Spinal cord (tissue), 10 donors: ENCODE measurements around the gene FRMPD3. TPM values are rescaled to one million over a fixed set of nuclear protein-coding genes. Genes with fewer than 3 reads are reported as not detected.

ENCODE experiments used
- DNase-seq, 6 donors: peaks; one replicate each; pipeline versions ENCODE4 v3.0.0 to v3.0.0-alpha.2; 2013 to 2015; ENCODE audit warnings: low spot score in 6 of 6, low read depth in 4 of 6
- H3K27ac ChIP-seq: one replicate; pipeline ENCODE4 v1.5.1; 2013; ENCODE audit warnings: low read depth, low read length, control low read depth
- H3K27me3 ChIP-seq: one replicate; pipeline ENCODE4 v1.6.1; 2013; ENCODE audit warnings: low read length; ENCODE audit not compliant: control insufficient read depth, insufficient read depth
- H3K36me3 ChIP-seq: one replicate; pipeline ENCODE4 v1.6.1; 2013; ENCODE audit warnings: low read length; ENCODE audit not compliant: control insufficient read depth, insufficient read depth
- H3K4me1 ChIP-seq: one replicate; pipeline ENCODE4 v1.6.1; 2013; ENCODE audit warnings: low read length; ENCODE audit not compliant: control insufficient read depth, insufficient read depth
- H3K4me3 ChIP-seq: one replicate; pipeline ENCODE4 v1.5.1; 2013; ENCODE audit warnings: low read depth, low read length, control low read depth
- H3K9me3 ChIP-seq: one replicate; pipeline ENCODE4 v1.6.1; 2013; ENCODE audit warnings: low read length; ENCODE audit not compliant: control insufficient read depth, insufficient read depth
- WGBS: methylation state at CpG from one replicate; pipeline ENCODE4 v1.1.5; 2013; ENCODE audit warnings: missing lambda C conversion rate; ENCODE audit not compliant: insufficient coverage; 5-methylcytosine and 5-hydroxymethylcytosine counted together
- long read RNA-seq, 4 donors: transcript quantifications; one replicate each; lab custom pipeline, GENCODE V29; 2026
- polyA plus RNA-seq, 2 donors: library from polyadenylated mRNA; unstranded; fragments of 120-200 nt; gene quantifications; one replicate each; pipeline ENCODE4 v1.2.1, GENCODE V29; 2013; ENCODE audit not compliant: insufficient read length in 2 of 2
- total RNA-seq, 2 donors: library from RNA; depleted of rRNA in 1 of 2; stranded (reverse); fragments of 120-200 nt in 1 of 2; fragments of >200 nt in 1 of 2; gene quantifications; one replicate each; pipeline versions ENCODE4 v1.2.3 to v1.2.4, GENCODE V29; 2013 to 2014
- donor health status: healthy.

Gene FRMPD3
- total RNA-seq (1 to 10 TPM; 4.5 to 6.7 TPM), polyA plus RNA-seq (10 to 100 TPM; 19.3 to 19.5 TPM)
- long read RNA-seq, donor 1, result 0 reads
- long read RNA-seq, donor 2, full-length matches to known transcripts, result 1 of 6 reads
- long read RNA-seq, donor 2, partial matches to known transcripts, result 5 of 6 reads
- long read RNA-seq, donor 2, other reads (novel, unspliced or antisense), result 0 of 6 reads
- long read RNA-seq, donor 3, result 0 reads
- long read RNA-seq, donor 4, result 0 reads

DNA sequence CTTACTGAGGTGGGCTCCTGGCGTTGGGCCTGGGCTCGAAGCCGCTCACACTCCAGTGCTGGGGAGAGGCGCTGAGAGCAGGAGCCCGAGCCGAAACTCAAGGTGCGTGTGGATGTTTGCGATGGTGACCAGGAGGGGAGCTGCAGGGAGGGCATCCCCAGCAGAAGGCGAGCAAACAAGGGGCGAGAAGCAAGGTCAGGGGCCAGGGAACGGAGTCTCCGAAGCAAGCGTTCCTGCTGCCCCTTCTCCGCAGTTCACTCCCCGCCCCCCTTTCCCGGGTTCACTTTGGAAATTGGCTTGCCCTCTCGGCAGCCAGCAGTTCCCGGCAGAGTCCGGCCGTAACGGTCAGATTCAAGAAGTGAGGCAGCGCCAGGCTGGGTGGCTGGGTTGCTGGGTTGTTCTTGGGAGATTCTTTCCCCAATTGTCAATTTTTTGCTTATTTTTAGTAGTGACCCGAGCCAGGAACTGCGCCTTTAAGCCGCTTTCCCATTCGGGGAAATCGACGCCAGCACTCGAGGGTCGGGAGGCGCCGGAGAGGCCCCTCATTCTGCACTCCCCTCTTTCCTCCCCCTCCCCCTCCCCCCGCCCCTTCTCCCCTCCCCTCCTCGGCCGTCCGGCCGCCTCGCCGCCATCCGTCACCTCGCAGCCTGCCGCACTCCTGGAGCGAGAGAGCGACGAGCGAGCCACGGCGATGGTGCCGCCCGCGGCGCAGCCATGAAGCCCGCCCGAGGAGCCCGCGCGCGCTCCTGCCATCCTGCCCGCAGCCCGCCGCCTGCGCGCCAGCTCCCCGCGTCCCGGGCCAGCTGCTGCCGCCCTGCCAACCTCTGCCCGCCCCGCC is at the start of gene FRMPD3:
TSS of gene FRMPD3 (plus strand) at position 655 of the 838 bp plus-strand sequence. CDS start 76,937 bp downstream, outside the sequence.
- no peaks in the 10 kb centered on the region for H3K36me3 ChIP-seq
- DNase-seq, result peak in 3 of 6 donors; percentile 13 to 74 (median 61)
- H3K4me3 ChIP-seq, result peak within 1 kb of the TSS; percentile 42
- H3K27ac ChIP-seq, result peak within 1 kb of the TSS; percentile 83
- WGBS, result 23% methylated on average over 58 of the region's 69 CpGs
- H3K9me3 ChIP-seq, result no peaks in the 10 kb centered on the region
- peaks cover 44% of the 10 kb centered on the region for H3K4me1 ChIP-seq
- peaks cover 46% of the 10 kb centered on the region for H3K27me3 ChIP-seq

DNA sequence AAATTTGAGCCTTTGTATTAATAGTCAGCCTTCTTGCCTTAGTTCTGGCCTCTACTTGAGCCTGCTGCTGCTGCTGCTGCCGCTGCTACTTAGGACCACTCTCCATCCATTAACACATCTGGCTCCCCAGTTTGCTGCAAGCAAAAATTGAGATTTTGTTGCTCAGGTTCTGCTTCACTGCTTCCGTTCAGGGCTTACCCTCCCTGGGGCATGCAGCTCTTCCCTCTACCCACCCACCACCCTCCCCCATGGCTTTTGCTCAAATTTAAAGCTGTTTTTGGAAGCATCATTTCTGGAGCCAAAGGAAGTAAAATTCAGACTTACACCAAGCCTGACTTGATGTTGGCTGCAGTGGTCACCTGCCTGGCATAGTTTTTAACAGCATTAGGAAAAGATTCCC is 28.9 kb upstream of the FRMPD3 start:
- H3K27me3 ChIP-seq, result peaks cover 5% of the 10 kb centered on the region

DNA sequence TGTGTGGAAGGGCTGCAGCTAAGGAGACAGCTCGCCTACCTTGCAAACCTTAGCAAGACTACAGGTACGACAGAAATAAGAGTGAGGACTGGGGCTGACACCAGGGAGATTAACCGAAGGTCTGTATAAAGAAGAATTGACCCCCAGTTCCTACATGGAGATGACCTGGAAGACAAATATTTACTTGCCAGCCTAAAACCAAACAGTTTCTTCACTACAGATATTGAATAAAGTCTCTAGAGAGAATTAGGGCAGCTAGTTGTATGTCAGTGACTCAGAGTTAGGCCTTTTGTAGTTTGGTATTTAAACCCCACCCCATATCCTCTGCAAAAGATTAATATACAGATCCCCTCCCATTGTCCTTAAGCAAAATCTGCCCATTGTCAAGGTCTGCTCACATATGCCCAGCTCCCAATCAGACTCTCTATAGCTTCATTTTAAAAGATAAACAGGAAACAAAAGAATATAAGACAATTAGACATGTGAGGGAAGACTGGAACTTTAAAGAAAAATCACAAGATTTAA is 28.1 kb upstream of the FRMPD3 start:
- no peak for DNase-seq
- H3K9me3 ChIP-seq, result no peaks in the 10 kb centered on the region
- no peaks in the 10 kb centered on the region for H3K4me1 ChIP-seq
- no CpG with 5 or more reads among the region's 3 CpGs for WGBS
- peaks cover 5% of the 10 kb centered on the region for H3K27me3 ChIP-seq
- H3K4me3 ChIP-seq, result no peak overlapping the region
- H3K36me3 ChIP-seq, result no peaks in the 10 kb centered on the region
- no peak overlapping the region for H3K27ac ChIP-seq

More for the DNA sequence above, 28.9 kb upstream of the FRMPD3 start:
- no peak overlapping the region for H3K4me3 ChIP-seq
- H3K4me1 ChIP-seq, result no peaks in the 10 kb centered on the region
- no peaks in the 10 kb centered on the region for H3K9me3 ChIP-seq
- WGBS, result 70% methylated on average over 2 of the region's 2 CpGs
- no peak overlapping the region for H3K27ac ChIP-seq
- H3K36me3 ChIP-seq, result no peaks in the 10 kb centered on the region
- no peak for DNase-seq

DNA sequence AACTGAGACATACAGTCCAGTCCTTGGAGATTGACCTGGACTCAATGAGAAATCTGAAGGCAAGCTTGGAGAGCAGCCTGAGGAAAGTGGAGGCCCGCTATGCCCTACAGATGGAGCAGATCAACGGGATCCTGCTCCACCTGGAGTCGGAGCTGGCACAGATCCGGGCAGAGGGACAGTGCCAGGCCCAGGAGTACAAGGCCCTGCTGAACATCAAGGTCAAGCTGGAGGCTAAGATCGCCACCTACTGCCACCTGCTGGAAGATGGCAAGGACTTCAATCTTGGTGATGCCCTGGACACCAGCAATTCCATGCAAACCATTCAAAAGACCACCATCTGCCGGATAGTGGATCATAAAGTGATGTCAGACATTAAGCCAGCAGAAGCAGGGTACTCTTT is 20.4 kb upstream of the FRMPD3 start:
- Histone ChIP-seq H3K36me3 (no peaks in the 10 kb centered on the region), H3K27ac (no peak overlapping the region), H3K9me3 (no peaks in the 10 kb centered on the region), H3K4me3 (no peak overlapping the region), H3K27me3 (no peaks in the 10 kb centered on the region), H3K4me1 (no peaks in the 10 kb centered on the region)
- no peak for DNase-seq
- 53% methylated on average over 4 of the region's 6 CpGs for WGBS

DNA sequence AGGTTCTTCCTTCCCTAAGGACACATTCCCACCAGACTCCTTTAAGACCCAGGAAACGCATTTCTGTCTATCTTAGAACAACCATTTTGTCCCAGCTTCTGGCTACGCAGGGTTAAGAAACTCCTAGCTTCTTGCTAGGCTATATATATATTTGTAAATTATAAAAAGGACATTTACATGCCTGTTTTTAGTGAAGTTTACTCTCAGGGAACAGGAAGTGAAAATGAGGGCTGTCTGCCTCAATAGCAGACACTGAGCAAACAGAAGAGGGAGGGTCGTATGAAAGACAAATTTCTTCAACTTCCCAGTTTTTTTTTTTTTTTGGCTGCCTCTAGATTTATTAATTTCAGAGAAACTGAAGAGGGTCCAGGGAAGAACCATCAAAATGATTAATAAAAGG is 9.3 kb upstream of the FRMPD3 start:
- DNase-seq, result no peak
- no CpG with 5 or more reads among the region's 3 CpGs for WGBS
- peaks cover 14% of the 10 kb centered on the region for H3K27me3 ChIP-seq
- H3K4me3 ChIP-seq, result no peak overlapping the region
- H3K4me1 ChIP-seq, result peaks cover 4% of the 10 kb centered on the region
- H3K9me3 ChIP-seq, result no peaks in the 10 kb centered on the region
- H3K27ac ChIP-seq, result no peak overlapping the region
- no peaks in the 10 kb centered on the region for H3K36me3 ChIP-seq

DNA sequence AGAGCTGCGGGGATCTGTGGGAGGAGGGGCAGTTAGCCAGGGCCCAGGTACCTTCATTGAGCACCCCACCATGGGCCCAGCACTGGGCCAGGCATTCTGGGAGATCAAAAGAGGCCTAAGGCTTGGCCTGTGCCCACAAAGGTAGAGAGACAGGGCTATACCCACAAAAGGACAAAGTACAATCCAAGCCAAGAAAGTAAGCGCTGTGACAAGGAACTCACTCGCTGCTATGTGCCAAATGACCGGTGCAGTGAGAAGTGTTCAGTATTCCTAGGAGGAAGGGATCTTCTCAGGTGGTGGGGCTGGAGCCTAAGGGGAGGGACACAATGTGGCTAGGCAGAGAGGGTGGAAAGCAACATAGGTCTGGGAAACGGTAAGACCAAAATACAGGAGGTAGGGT is 8.8 kb upstream of the FRMPD3 start:
- Histone ChIP-seq H3K9me3 (no peaks in the 10 kb centered on the region), H3K27ac (no peak overlapping the region), H3K4me3 (no peak overlapping the region), H3K27me3 (peaks cover 17% of the 10 kb centered on the region), H3K4me1 (peaks cover 7% of the 10 kb centered on the region), H3K36me3 (no peaks in the 10 kb centered on the region)
- WGBS, result 80% methylated on average over 5 of the region's 5 CpGs
- DNase-seq, result no peak

DNA sequence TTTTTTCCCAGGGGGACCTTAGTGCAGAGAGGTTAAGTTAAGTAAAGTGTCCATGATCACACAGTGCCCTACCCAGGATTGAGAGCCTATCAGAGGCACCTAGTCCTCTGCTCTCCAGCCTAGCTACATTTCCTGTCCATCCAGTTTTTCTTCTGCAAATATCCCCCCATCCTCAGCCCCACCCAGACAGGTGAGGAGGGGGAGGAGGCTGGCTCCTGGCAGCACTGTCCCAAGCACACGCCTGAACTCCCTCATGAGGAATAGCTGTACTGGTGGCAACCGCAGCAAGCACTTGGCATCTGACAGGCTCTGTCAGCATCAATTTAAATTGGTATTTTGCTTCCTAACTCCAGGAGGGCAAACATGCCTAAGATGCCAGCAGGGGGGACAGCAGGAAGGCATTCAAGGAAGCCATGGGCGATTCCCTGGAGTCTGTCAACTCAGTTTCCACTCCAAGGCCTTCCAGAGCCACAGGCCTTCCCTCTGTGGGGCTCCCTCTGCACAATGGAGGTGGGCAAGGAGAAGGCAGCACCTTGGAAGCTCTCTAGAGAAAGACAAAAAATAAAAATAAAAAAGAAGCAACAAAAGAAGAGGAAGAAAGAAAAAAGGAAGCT is 6.4 kb upstream of the FRMPD3 start:
- no peaks in the 10 kb centered on the region for H3K9me3 ChIP-seq
- no peaks in the 10 kb centered on the region for H3K36me3 ChIP-seq
- H3K27me3 ChIP-seq, result peaks cover 20% of the 10 kb centered on the region
- 46% methylated on average over 2 of the region's 3 CpGs for WGBS
- DNase-seq, result no peak
- H3K27ac ChIP-seq, result no peak overlapping the region
- H3K4me3 ChIP-seq, result no peak overlapping the region
- H3K4me1 ChIP-seq, result peaks cover 8% of the 10 kb centered on the region

DNA sequence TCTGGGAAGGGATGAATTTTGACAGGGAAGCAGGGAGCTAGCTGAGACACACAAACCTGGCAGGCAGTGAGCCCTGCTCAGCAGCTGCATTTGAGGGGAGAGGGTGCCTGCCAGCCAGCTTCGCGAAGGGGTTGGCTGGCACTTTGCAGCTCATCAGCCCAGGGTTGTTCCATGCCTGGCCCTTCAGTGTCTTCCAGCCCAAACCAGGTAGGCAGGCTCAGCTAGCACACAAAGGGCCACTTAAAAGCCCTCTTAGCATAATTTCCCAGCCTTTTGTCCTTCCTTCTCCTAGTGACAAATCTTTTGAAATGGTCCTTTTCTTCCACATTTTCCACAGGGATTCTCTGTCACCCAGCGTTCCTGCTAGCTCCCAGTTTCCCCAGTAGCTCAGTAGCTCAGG is 4.3 kb upstream of the FRMPD3 start:
- 55% methylated on average over 2 of the region's 3 CpGs for WGBS
- no peak overlapping the region for H3K4me3 ChIP-seq
- DNase-seq, result no peak
- H3K4me1 ChIP-seq, result peaks cover 23% of the 10 kb centered on the region
- H3K9me3 ChIP-seq, result no peaks in the 10 kb centered on the region
- peaks cover 32% of the 10 kb centered on the region for H3K27me3 ChIP-seq
- H3K36me3 ChIP-seq, result no peaks in the 10 kb centered on the region
- no peak overlapping the region for H3K27ac ChIP-seq

DNA sequence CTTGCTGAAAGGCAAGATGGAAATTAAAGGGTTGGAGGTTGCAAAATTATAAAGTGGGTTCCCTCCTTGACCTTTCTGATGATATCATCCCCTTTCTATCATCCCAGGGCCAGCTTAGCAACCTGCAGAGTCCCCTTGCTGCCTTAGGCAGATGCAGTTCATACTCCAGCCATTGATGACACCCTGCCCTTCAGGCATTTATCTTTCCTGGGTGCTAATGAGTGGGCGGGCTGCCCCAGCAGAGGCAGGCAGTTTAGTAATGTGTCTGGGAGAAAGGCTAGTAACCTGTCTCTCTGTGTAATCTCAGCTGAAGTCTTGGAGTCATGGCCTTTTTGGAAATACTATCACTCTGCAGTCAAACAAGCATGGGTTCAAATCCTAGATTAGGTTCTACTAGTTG is 3.8 kb upstream of the FRMPD3 start:
- H3K9me3 ChIP-seq, result no peaks in the 10 kb centered on the region
- no CpG with 5 or more reads among the region's 1 CpG for WGBS
- H3K27me3 ChIP-seq, result peaks cover 34% of the 10 kb centered on the region
- no peak overlapping the region for H3K27ac ChIP-seq
- H3K4me1 ChIP-seq, result peaks cover 26% of the 10 kb centered on the region
- no peak for DNase-seq
- no peak overlapping the region for H3K4me3 ChIP-seq
- no peaks in the 10 kb centered on the region for H3K36me3 ChIP-seq
